ENCODE results near the gene GJA9.
"Not testable (repeated sequence)": the region's sequence is repeated elsewhere in the genome, so short reads cannot be mapped to it uniquely, and the experiment has no call there.

Gene GJA9

DNA sequence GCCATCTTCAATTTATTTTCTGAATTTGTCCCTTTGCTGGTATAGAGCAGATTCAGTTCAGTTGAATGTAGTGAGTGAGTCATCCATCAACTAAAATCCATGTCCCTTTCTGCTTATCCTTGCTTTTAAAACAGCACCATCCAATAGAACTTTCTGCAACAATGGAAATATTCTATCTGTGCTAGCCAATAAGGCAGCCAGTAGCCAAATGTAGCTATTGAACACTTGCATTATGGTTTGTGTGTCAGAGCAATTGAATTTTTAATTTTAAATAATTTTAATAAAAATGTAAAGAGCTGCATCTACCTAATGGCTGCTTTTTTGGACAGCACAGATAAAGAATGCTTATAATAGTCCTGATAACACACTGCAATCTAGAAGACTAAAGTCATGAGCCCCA is at the start of gene GJA9:
Gene GJA9 (minus strand): TSS at position 101 of the 400 bp plus-strand sequence. CDS start 5,489 bp downstream, outside the sequence.
- no peak for DNase-seq (ENCODE audit: low read depth)

DNA sequence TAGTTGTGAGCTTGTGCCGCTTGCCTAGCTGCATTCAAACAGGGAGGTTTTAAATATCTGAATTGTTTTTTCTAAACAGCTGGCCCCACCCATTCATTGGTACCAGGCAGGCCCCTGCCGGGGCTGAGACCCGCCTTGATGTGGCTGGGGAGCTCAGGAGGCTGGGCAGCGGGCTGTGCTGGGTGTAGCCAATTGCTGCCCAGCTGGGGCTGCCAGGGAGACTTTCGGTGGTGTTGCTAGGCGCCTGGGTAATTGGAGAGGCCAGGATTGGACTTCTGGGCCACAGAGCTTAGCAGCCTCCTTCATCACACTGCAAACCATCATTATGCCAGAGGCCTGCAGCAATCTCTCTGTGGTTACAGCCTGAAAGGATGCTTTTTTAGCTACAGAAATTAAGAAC is 48.1 kb upstream of the GJA9 start:
- no peak for DNase-seq (ENCODE audit: low read depth)

DNA sequence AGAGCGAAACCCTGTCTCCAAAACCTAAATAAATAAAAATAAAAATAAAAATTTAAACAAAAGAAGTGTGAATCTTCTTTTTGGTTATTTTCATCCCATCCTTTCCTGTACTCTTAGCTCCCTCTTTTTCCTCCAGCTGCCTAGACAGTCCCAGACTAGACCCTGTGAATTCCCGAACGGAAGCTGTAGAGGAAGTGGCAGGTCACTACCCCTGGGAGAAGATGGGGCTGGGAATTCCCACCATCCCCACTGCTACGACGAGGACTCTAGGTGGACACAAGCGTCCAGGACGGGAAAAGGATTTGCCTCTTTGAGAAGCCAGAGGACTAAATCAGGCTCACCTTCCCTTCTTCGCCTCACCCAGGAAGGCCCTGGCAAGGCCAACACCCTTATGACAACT is 47.7 kb upstream of the GJA9 start:
- no peak for DNase-seq (ENCODE audit: low read depth)

DNA sequence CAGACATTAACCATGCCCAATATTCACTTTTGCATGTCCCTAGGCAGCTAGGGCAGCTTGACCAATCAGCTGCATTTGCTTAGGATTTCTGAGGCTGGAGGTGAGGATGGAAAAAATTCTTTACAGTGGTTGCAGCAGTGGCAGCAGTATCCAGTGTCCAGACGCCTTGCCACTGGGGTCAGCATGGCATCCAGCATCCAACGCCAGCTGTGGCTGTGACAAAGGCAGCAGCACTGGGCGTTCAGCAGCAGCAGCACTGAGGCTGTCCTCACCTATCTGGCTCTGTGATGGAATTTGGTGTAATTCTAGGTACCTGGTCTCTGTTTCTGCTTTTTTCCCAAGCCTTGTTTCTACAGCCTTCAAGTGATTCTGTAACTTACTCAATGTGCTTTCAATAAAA is 44.7 kb upstream of the GJA9 start:
- DNase-seq (ENCODE audit: low read depth): no peak

DNA sequence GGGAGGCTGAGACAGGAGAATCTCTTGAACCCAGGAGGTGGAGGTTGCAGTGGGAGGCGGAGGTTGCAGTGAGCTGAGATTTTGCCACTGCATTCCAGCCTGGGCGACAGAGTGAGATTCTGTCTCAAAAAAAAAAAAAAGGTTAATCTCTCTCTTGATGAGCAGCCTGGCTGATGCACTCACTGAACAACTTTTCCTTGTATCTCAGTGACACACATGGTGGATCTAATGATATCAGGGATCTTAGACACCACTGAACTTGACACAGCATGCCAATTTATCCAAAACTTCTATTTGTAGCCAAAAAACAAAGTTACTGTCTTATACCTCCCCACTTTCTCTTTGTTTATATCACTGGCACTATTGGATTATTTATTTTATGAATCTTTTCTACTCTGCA is 44.0 kb upstream of the GJA9 start:
- no peak for DNase-seq (ENCODE audit: low read depth)

DNA sequence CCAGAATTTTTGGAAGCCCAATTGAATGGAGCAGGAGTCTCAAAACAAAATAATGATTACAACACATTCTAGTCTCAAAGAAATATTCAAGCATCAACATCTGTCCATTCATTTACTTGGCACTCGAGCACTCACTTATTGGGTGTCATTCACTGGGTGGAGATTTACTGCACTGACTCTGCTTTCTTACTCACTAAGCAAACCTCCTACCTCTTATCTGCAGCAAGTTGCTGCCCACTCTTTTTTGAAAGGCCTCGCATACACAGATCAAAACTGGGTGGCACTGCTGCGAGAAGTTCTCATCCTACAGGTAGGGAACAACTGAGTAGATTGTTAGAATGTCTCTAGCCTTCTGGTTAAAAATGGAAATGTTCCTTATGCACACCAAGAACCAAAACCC is 42.2 kb upstream of the GJA9 start:
- no peak for DNase-seq (ENCODE audit: low read depth)

DNA sequence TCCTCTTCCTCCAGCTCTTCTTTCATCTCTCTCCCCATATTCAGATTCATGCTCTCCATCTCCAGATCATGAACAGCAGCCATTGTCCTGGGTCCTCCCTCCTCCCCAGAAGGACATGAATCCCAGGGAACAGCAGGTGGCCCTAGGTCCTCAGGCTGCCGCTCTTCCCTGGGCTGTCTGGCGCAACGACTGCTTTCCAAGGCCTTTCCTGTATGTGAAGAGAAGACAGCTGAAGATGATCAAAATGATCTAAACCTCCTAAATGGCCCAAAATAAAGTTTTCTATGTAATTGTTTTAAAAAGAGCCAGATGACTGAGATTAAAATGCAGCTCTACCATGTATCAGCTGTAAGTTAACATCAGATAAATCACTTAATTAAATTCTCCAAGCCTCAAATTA is 37.7 kb upstream of the GJA9 start:
- DNase-seq (ENCODE audit: low read depth): no peak

DNA sequence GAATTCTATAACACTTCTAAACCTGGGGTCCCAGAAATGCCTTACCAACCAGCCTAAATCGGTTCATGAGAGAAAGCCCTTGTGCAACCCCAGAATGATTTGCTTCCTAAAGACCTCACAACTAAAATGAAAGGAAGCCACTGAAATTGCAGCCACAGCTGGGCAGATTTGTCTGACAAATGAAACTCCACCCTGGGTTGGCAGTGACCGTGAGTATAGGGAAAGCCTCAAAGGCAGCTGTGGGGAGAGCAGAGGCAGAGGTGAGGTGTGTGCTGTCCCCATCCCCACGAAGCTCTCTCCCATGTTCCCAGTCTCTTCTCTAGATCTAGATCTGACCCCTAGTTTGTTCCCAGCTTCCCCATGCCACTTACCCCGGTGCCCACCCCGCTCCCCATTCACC is 37.2 kb upstream of the GJA9 start:
- no peak for DNase-seq (ENCODE audit: low read depth)

DNA sequence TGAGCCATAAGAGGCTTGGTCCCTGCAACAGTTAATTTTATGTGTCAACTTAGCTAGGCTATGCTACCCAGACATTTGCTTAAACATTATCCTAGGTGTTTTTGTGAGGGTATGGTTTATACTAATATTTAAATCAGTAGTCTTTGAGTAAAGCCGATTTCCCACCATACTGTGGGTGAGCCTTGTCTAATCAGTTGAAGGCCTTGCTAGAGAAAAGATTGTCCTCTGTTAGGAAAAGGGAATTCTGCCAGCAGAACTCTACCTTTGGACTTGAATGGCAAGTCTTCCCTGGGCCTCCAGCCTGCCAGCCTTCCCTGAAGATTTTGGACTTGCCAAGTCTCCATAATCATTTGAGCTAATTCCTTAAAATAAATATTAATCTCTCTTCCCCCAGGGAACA is 36.4 kb upstream of the GJA9 start:
- no peak for DNase-seq (ENCODE audit: low read depth)

DNA sequence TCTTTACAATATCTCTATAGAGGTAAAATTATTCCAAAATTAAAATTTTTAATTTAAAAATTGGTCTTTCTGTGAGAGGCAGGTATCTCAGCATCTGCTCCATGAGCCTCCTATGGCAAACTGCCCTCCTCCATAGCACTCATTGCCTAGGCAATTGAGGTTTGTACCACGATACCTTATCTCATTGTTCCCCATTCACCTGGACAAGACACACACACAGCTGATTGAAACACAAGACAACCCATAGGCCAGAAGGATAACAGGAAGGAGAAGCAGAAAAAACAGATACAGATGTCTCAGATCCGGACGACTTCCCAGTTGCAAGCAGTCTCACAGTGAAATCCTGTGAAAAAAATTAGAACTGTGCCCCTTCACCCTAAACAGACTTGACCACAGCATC is 36.0 kb upstream of the GJA9 start:
- DNase-seq (ENCODE audit: low read depth): no peak

DNA sequence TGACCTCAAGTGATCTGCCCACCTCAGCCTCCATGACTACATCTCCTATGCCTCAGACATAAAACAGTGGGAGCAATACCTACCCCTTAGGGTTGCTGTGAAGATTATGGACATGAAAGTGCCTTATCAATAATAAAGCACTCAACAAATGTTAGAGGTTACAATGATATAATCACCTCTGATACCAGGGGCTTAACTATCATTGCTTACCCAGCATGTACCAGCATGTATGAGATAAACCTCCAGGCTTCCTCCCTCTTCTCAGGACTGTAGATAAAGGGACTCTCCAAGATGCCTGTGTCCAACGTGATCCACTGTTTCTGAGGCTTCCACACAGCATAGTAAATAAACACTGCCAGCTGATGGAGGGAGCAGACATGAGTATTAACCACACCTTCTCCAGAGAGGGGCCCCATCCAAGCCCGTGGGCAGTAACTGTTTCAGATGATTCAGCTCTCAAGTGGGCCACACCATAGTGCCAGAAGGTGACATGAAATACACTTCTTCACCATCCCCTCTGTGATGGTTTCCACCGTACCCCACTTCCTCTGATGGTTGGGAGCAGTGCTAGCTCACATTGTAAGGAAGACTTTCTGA is 34.1 kb upstream of the GJA9 start:
- DNase-seq (ENCODE audit: low read depth): no peak

DNA sequence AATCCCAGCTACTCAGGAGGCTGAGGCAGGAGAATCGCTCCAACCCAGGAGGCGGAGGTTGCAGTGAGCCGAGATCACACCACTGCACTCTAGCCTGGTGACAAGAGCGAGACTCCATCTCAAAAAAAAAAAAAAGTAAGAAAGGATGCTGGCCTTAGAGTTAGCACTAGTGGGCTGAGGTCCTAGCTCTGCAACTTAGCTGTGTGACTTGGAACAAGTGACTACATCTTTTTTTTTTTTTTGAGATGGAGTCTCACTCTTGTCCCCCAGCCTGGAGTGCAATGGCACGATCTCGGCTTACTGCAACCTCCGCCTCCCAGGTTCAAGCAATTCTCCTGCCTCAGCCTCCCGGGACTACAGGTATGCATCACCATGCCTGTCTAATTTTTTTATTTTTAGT is 33.5 kb upstream of the GJA9 start:
- not testable (repeated sequence) for DNase-seq (ENCODE audit: low read depth)

DNA sequence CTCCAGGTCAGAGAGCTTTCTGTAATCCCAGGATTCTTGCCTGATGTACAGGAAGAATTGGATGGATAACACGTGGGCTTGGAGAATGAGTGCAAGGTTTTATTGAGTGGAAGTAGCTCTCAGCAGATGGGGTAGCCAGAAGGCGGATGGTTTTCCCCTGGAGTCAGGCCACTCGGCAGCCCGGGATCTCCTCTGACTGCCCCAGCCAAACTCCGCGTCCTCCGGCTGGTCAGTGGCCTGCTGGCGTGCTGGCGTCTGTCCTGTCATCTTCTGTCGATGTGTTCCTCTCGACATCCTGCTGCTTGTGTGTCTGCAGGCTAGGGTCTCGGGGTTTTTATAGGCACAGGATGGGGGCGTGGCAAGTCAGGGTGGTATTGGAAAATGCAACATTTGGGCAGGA is 27.4 kb upstream of the GJA9 start:
- no peak for DNase-seq (ENCODE audit: low read depth)

DNA sequence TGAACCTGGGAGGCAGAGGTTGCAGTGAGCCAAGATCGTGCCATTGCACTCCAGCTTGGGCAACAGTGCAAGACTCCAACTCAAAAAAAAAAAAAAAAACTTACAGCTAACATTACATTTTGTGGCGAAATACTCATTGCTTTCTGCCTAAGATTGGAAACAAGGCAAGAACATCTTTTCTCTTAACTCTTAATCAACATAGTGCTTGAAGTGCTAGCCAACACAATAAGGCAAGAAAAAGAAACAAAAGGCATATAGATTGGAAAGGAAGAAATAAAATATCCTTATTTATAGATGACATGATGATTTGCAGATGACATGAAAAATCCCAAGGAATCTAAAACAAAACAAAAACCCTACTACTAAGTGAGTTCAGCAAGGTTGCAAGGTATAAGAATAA is 24.6 kb upstream of the GJA9 start:
- no peak for DNase-seq (ENCODE audit: low read depth)

DNA sequence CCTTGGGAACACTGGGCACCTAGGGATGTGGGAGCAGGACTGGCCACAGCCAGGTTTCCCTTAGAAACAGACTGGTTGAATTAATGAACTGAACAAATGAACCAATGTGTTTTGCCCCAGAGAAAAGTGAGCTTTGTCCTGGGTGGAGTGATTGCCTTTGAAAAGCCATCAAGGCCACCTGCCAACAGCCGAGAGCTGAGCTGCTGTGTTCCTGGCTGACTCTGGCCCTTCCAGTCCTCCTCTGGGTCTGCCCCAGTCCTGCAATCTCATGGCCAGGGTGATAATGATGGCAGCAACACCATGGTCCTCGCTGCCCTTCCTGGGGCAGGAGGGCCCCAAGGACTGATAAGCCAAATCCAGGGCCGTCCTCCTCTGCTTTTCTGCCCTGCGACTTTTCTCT is 18.2 kb upstream of the GJA9 start:
- no peak for DNase-seq (ENCODE audit: low read depth)

DNA sequence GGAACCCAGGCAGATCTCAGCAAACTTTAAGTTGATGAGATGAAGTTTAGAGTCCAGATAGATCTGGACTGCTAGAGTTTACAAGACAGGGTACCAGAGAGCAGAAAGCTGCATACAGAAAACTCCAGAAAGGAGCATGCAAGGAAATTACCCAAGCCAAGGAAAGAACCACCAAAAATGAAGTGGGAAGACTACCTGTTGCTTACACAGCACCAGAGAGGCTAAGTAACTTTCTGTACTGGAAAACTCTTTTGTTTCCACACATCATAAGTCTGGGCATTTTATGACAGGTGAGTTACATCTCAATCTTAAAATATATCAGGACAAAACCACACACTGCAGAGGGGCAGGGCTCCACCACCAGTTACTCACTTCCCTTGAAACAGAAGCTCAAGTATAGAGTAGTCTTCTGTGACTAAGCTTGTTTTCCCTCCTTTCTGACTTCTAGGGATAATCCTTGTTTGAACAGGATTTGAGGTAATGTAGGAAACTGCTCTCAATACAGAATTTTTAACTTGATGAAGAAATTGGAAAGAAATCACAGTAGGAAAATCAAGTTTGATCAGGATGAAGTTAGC is 17.4 kb upstream of the GJA9 start:
- DNase-seq (ENCODE audit: low read depth): no peak

DNA sequence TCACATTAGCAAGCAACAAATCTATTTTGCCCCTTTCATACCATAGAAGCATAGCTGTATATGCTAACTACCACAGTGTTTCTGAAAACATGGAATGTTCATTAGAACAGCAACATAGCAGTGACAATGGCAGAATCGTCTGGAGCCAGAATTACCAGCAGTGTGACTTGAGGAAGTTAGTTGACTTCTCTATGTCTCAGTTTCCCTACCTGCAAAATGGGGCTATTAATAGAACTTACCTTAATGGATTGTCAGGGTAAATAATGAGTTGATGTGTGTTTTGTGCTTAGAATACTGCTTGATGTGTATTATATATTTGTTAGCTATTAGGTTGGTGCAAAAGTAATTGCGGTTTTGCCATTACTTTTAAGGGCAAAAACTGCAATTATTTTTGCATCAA is 14.8 kb upstream of the GJA9 start:
- DNase-seq (ENCODE audit: low read depth): no peak

DNA sequence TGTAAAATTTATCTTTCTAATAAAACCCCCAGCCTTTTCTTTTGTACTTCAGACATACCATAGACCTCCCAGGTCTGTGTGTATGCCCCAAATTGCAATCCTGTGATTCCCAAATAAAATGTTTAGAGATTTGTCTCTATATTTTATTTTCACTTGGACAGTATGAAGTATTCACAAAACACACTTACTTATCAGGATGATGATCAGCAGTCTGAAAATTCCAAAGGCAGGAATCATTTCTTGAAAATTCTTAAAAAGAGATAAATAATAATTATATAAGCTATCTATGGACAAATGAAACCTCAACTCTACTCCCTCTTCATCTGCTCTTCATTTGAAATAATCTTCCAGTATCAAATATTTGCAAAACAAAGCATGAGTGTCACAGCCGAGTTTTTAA is 11.6 kb upstream of the GJA9 start:
- no peak for DNase-seq (ENCODE audit: low read depth)

DNA sequence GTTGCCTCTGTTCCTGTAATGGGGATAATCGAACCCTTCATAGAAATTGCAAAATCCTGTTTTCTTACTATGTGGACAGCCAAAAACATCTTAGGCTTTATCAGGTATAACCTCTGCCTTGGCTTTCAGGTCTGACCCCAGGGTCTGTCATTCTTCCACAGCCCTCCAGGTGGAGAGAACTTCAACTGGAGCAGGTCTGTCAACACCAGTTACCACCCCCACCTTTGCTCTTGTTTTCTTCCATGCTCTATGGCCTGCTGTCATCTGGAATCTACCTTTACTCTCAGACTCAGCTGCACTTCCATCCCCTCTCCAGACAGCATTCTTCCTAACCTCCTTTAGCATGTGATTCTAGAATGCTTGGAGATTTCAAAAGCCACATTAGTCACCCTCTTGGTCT is 10.4 kb upstream of the GJA9 start:
- no peak for DNase-seq (ENCODE audit: low read depth)

DNA sequence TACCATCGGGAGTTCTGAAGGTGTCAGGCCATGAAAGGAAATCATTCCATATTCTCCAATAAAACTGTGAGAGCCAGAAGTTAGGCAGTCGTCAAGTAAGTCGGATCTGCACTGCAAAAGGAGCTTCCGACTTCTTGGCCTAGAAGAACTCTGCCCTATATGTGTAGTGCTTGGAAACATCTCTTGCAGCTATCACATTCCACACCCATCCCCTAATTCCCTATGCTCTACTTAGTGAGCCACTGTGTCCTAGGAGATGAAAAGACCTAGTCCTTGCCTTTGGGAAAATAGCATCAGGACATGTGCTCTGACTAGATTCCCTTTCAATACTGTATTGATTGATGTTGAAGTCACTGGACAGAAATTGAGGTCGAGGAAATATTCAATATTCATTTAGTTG is 8.2 kb upstream of the GJA9 start:
- no peak for DNase-seq (ENCODE audit: low read depth)

DNA sequence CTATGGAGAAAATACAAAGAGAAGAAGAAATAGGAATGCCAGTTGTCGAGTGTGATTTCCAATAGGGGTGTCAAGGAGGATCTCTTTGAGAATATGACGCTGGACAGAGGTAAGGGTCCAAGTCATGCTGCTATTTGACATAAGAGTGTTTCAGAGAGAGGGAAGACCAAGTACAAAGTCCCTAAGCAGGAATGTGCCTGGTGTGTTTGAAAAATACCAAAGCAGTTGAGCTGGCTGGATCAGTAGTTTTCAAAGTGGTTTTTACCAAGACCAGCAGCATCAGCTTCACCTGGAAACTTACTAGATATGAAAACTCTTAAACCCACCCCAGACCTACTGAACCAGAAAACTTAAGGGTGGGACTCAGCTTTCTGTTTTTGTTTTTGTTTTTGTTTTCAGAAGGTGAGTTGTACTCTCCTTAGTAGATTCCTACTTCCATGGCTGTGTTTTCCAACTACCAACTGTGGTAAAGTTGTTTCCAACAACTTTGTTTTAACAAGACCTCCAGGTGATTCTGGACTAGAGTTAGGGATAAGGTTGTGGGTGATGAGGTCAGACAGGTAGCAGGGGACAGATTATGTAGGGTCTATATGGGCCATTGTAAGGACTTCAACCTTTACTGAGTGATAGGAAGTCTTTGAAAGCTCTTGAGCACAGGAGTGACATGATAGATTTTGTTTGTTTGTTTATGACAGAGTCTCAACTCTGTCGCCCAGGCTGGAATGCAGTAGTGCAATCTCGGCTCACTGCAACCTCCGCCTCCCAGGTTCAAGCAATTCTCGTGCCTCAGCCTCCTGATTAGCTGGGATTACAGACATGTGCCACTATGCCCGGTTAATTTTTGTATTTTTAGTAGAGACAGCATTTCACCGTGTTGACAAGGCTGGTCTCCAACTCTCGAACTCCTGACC is 7.3 kb upstream of the GJA9 start:
- no peak for DNase-seq (ENCODE audit: low read depth)

DNA sequence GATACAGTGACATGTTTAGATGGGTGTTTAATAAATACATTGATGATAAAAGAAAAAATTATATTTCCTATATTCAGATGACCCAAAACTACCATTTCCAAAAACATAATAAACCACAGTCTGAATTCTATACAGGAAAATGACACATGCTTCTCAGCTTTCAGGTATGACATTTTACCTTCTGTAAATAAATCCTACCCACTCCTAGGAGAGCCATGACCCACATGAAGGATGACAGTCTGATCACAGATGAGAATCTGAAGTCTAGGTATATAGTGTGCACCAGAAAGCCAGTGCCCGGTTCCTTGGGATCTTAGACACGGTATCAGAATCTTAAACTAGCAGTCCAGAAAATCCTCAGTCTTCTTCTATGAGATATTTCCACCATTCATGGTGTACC is 3.7 kb upstream of the GJA9 start:
- DNase-seq (ENCODE audit: low read depth): no peak

DNA sequence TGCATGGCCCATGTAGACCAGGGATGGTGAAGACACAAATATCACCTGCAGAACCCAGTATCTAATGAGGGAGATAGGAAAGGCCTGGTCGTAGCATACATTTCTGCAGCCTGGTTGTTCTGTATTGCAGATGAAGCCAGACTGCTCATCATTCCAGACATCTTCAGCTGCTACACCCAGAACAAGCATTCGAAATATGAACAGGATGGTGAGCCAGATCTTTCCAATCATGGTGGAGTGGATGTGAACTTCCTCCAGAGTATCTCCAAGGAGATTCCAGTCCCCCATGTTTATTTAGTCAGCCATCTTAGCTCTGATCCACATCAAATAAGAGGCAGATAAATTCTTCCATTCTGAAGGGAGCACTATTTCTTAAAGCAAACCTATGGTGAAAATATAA is 5.6 kb downstream of the GJA9 start:
- no peak for DNase-seq (ENCODE audit: low read depth)
